SKM-1 treated with dmso at 0.1 percent for 144 hours (cell line): ENCODE results near the gene CLDN7.
"Not testable (repeated sequence)": the region's sequence is repeated elsewhere in the genome, so short reads cannot be mapped to it uniquely, and the experiment has no call there.

ENCODE experiments used
- DNase-seq: peaks from one replicate; lab custom pipeline; 2025; ENCODE audit not compliant: unreplicated experiment; lab: John Stamatoyannopoulos, UW

CLDN7 gene

GRCh38 chr17:7256766-7257456, 5.4 kb downstream of the CLDN7 start:
- no peak for DNase-seq

GRCh38 chr17:7254511-7254910, 7.8 kb downstream of the CLDN7 start:
- DNase-seq, result no peak

GRCh38 chr17:7253082-7253481, 9.2 kb downstream of the CLDN7 start:
- DNase-seq, result no peak

GRCh38 chr17:7252176-7253043, 9.9 kb downstream of the CLDN7 start, which contains the start of gene ELP5:
TSS of gene ELP5 (plus strand) at chr17:7252215. CDS start at chr17:7252551, 336 bp downstream.
- DNase-seq, result peak; percentile 46

- DNase-seq, result peak; percentile 92
Measured at GRCh38 chr17:7251661-7252175, 10.6 kb downstream of the CLDN7 start, which contains the start of gene CTDNEP1. TSS of gene CTDNEP1 (minus strand) at chr17:7251734. CDS start at chr17:7251296, 438 bp downstream.

- DNase-seq, result no peak
Measured at GRCh38 chr17:7250695-7251627, 11.3 kb downstream of the CLDN7 start.

- DNase-seq, result no peak
Measured at GRCh38 chr17:7249830-7250229, 12.4 kb downstream of the CLDN7 start.

- DNase-seq, result no peak
Measured at GRCh38 chr17:7249214-7249613, 13.1 kb downstream of the CLDN7 start.

GRCh38 chr17:7248796-7249195, 13.5 kb downstream of the CLDN7 start:
- no peak for DNase-seq

GRCh38 chr17:7246779-7247178, 15.5 kb downstream of the CLDN7 start:
- DNase-seq, result no peak

- DNase-seq, result not testable (repeated sequence)
Measured at GRCh38 chr17:7243838-7244237, 18.4 kb downstream of the CLDN7 start.

GRCh38 chr17:7243453-7243729, 18.9 kb downstream of the CLDN7 start:
- no peak for DNase-seq

GRCh38 chr17:7242717-7243452, 19.4 kb downstream of the CLDN7 start:
- DNase-seq, result peak; percentile 57

- peak; percentile 33 for DNase-seq
Measured at GRCh38 chr17:7241783-7242716, 20.2 kb downstream of the CLDN7 start, which contains the start of gene GABARAP. TSS of gene GABARAP (minus strand) at chr17:7242449. CDS start at chr17:7242330, 119 bp downstream.

GRCh38 chr17:7241090-7241733, 21.1 kb downstream of the CLDN7 start:
- no peak for DNase-seq

GRCh38 chr17:7240375-7240774, 21.9 kb downstream of the CLDN7 start:
- no peak for DNase-seq

- DNase-seq, result peak; percentile 86
Measured at GRCh38 chr17:7239091-7240027, 22.9 kb downstream of the CLDN7 start, which contains the start of gene PHF23. TSS of gene PHF23 (minus strand) at chr17:7239457. CDS start at chr17:7239279, 178 bp downstream.
